ENCODE measurements around the gene SPINK4.

SPINK4 gene

DNA sequence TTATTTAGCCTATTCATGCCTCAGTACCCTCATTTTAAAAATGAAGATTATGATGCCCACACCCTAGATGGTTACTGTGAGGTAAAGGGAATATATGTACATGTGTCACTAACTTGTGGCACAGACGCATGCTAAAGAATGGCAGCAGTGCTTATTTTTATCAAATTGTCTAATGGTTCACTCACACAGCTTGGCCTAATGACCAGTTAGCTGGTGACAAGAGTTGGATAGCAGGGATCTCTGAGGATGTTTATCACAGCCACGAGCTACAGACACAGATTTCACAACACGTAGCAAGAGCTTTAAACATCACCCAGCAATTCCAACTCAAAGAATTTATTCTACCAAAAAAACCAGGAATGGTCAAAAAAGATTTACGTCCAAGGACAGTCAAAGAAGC, 17.3 kb downstream of the SPINK4 start:
- DNase-seq (ENCODE audit: low read depth): no peak

- no peak for DNase-seq (ENCODE audit: low read depth)
Observed at GRCh38 chr9:33260372-33260771, 20.4 kb downstream of the SPINK4 start.

DNA sequence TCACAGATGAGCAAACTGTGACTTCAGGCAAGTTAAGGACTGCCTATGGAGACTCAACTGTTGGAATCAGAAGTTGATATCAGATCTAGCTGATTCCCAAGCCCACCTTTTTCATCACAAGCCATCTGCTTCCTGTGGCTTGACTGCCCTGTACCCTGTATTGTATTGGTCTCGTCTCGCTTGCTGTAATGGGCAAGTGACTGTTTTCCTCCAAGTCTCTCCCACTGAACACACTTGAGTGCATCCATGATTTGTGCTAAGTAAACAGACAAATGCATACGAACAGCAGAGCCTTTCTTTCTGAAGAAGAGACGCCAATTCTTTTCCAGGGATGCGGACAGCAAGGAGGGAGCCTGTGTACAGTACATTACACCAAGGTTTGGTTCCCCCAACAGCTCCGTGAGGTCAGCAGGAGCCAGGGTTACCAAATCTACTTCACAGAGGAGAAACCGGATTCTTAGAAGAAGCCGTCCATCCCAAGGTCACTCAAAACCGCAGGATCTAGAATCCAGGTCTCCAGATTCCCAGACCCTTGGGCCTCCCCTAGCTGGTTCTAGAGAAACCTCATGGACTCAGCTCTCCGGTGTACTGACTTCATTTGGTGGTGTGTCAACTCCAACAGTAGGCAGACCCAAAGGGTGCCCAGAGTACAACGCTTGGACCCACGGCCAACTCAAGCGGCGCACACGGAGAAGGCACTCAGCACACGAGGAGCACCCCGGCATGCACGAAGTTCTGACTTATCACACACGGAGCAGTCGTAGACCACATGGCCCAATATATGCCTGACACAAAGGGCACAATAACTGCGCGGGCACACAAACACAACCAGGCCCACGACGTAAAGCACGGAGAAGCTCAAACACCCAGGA, 23.4 kb downstream of the SPINK4 start:
- DNase-seq (ENCODE audit: low read depth): no peak

GRCh38 chr9:33264003-33264472, 24.1 kb downstream of the SPINK4 start:
- DNase-seq (ENCODE audit: low read depth): peak; percentile 21

DNA sequence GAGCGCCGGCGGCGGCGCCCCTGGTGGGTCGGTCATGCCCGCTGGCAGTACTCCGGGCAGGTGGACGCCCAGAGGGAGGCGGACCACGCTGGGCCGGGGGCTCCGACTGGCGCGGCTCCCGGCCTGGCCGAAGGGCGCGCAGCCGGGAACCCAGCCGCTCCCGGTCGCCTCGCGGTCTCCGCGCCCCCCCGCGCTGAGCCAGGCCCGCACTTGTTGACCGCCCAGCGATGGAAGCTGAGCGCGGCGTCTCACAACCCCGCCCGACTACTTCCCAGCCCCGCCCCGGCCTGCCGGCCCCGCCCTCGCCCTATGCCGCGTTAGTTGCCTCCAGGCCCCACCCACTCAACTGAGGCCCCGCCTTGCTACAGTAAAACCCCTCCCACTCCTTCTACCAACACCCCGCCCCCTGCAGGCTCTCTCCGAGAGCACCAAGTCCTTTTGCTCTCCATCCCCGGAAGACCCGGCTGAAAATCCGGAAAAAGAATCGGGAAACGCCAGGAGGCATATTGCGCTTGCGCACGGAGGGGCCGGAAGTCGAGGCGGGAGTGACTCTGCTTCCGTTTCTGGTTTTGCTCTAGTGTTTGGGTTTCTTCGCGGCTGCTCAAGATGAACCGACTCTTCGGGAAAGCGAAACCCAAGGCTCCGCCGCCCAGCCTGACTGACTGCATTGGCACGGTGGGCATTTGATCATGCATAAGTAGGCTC, 24.7 kb downstream of the SPINK4 start, which contains the start of the genes BAG1 and CHMP5:
Gene BAG1 (minus strand): TSS at position 236 of the 705 bp plus-strand sequence.
Gene CHMP5 (plus strand): TSS at position 577 of the 705 bp plus-strand sequence. CDS start 30 bp downstream, at position 607.
- peak; percentile 100 for DNase-seq (ENCODE audit: low read depth)

GRCh38 chr9:33265211-33265865, 25.4 kb downstream of the SPINK4 start:
- no peak for DNase-seq (ENCODE audit: low read depth)

DNA sequence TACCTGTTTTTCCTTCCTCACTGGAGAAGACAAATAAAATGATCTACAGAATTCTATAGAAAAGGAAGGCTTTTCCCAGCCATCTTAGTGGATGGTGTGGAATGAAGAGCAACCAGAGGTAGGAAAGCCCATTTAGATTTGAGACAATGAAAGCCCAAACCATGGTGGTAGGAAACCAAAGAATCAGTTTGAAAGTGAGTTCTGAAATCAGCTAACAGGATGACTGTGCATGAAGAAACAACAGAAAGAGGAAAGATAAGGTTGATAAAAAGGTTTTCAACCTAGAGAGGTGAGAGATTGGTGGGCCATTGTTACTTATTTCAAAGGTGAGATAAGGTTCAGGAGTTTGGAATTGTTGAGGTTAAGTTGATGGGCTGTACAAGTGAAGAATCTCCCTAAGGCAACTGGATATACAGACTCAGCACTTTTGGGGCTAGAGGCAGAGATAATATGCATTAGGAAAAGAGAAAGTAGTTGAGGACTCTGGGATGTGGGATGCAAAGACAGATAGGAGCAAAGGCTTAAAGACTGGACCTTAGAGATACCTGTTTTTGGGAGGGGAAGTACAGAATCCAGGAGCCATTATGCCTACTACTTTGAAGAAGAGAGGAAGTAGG, 27.3 kb downstream of the SPINK4 start:
- no peak for DNase-seq (ENCODE audit: low read depth)

- DNase-seq (ENCODE audit: low read depth): no peak
Observed at GRCh38 chr9:33270146-33270545, 30.2 kb downstream of the SPINK4 start.

GRCh38 chr9:33272061-33272460, 32.1 kb downstream of the SPINK4 start:
- DNase-seq (ENCODE audit: low read depth): no peak

DNA sequence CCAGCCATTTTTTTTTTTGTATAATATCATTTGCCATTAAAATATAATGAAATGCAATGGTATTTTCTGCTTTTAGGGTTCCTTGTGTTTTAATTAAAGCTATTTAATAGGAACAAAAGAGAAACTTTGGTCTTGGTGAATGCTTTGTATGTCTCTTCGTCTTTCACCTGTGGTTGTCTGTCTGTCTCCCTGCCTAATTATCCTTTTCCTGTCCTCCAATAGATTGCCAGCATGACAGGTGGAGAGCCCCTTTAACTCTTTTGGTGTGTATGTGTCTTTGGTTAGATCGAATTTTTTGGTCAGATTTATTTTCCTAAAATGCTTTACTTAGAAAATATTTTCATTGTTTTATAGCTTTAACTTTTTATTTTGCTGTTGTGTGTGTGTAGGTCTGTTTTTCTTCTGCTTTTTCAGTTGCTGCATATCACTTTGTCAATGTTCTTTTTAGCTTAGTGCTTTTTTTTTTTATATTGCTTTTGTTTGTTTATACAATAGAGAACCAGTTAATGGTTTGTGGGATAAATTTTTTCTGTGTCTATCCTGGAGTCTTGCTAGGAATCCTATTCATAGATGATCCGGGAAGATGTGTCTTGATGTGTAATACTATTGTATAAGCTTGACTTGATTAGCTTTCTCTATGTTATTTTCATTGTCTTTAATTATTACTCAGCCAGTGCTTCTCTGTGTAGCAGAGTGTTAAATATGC, 33.5 kb downstream of the SPINK4 start:
- no peak for DNase-seq (ENCODE audit: low read depth)

GRCh38 chr9:33273972-33274328, 34.0 kb downstream of the SPINK4 start:
- DNase-seq (ENCODE audit: low read depth): no peak

DNA sequence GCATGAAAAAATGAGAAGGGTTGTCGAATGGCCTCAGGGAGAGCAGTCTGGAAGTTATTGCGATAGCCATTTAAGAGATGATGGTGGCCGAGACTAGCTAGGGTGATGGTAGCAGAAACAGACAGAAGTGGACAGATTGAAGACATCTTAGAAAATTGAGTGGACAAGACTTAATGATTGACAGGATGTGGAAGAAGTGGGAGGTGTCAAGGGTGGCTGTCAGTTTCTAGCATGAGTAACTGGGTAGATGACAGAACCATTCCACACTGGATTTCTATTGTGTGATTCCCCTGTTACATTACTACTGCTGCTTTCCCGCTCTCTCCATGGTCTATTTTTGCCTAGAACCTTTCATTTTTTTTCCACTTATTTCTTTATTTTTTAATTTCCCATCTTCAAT, 37.5 kb downstream of the SPINK4 start:
- DNase-seq (ENCODE audit: low read depth): no peak

DNA sequence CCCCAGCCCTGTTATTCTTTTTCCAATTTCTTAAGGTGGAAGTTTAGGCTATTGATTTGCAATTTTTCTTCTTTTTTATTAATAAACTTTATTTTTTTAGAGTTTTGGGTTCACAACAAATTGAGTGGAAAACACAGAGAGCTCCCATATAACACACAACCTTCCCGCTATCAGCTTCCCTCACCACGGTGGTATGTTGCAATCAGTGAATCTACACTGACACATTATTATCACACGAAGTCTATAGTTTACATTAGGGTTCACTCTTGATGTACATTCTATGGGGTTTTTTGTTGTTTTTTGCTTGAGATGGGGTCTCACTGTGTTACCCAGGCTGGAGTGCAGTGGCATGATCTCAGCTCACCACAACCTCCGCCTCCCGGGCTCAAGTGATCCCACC, 45.5 kb downstream of the SPINK4 start:
- DNase-seq (ENCODE audit: low read depth): no peak

- no peak for DNase-seq (ENCODE audit: low read depth)
Observed at GRCh38 chr9:33287087-33287490, 47.1 kb downstream of the SPINK4 start.

DNA sequence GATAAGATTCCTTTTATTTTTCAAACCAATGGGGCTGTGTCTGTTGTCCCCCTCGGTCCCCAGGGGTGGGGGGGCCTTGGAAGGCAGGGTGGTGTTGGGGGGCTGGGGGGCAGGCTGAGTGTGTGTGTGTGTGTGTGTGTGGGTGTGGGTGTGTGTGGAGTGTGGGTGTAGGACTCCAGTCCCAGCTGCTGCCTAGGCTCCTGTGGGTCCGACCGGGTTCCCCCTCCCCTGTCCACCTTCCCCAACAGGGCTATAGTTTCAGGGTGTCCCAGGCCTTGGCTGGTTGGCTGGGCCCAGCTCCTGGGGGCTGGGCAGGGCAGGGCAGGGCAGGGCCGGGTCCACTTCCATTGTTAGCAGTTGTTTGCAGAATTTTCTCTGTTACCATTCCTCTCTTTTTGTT, 48.3 kb downstream of the SPINK4 start:
- DNase-seq (ENCODE audit: low read depth): no peak

DNA sequence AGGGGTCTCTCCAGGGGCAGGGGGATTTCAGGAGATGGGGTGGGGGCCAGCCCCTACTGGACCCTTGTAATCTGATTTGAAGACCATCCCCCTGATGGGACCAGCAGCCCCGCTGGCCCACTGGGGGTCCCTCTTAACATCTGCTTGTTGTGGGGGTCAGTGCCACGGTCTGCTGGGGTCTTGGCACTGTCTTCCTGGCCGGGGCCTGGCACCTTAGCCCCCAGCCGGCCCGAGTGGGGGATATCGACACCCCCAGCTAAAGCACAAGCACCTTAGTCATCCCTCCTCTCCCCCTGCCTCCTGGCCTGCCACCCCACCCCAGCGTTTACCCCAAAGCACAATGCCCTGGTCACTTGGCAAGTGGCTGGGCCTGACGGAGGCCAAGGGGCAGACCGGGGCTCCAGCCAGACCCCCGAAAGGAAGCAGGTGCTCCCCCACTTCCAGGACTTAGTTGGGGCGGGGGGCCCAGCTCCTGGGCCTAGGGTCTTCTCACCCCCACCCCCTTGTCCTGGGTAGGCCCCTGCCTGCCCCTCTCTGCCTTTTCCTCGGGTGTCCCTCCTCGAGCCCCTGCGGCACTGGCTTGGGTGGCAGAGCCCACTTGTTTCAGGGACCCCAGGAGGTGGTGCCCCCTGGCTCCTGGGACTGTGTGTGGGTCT, 49.0 kb downstream of the SPINK4 start:
- DNase-seq (ENCODE audit: low read depth): no peak

DNA sequence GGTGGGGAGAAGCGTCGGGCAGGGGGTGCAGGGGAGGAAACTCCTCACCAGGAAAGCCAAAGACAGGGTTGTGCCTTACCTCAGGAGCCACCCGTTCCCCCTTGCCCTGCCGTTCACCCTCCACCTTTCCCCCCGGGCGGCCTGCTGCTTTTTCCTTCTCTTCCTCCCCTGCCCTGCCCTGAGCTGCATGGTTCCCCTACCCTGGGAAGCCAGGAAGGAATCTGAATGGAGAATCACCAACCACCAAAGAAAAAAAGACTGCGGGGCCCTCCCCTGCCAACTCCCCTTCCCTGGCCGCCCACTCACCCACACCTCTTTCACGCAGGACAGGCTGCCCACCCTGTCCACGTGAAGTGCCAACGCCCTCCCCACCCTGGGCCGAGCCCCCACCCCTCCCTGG, 49.5 kb downstream of the SPINK4 start:
- DNase-seq (ENCODE audit: low read depth): no peak

- DNase-seq (ENCODE audit: low read depth): no peak
Observed at GRCh38 chr9:33289936-33290246, 49.9 kb downstream of the SPINK4 start.

DNA sequence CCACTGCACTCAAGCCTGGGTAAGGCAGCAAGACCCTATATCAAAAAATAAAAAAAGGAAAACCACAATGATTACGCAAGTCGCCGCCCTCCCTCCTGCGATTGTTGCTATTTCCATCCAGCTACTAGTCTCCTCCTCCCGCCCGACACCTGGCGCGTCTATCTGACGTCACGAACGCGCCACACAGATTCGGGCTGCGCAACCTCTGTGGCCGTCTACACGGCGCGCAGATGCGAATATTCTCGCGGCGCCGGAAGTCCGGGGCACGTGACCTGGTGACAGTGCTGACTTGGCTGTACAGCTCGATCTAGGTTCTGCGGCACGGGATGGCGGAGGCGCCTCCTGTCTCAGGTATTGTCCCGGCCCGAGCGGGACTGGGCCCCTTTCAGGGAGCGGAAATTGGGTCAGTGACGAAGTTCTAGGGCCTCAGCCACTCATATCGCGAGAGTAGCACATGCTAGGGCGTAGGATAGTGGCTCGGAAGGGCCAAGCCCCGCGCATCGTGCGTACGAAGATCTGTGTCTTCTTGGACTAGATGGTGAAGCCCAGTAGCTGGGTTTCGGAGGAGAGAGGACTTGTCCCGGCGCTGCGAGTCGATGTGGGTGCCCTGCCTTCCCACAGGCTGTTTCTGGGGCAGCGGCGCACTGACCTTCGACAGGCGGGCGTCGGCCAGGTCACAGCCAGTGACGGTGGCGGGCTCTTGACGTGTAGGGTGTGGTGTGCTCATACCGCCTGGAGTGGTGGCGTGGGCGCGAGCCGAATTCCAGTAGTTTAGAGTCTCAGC, 50.5 kb downstream of the SPINK4 start, which contains the start of gene NFX1:
Gene NFX1 (plus strand): TSS at position 270 of the 784 bp plus-strand sequence. CDS start 57 bp downstream, at position 327.
- DNase-seq (ENCODE audit: low read depth): peak; percentile 97

DNA sequence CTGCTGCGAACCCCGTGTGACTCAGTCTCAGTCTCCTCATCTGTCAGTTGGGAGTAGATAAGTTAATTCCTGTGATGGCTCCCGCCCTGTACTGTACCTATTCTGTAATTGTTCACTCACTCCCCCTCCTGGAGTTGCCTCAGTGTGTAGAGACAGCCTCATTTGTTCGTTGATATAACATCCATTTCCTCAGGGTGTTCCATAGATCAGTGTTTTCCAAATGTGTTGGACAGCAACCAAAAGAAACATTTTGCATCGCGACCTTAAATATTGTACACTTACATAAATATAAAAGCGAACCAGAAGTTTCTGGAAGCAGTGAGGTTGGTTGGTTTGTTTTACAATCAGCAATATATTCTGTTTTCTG, 51.0 kb downstream of the SPINK4 start:
- no peak for DNase-seq (ENCODE audit: low read depth)
